ENCODE results near the gene GNAQ.

GRCh38 chr9:77879437-77879943, 152.1 kb downstream of the GNAQ start:
- TF ChIP-seq CTCF (IDR thresholded peaks at IDR 0.05) (no peak), POLR2A (IDR thresholded peaks at IDR 0.05) (no peak)
